ENCODE data around the gene CACNA1I.

CACNA1I gene

GRCh38 chr22:39685336-39686177 lies 115.0 kb downstream of the CACNA1I start:
- no peak for TF ChIP-seq CTCF (IDR thresholded peaks at IDR 0.05; ENCODE audit: borderline replicate concordance, control extremely low read depth, extremely low read depth, insufficient read depth, missing control alignments)
- DNase-seq (ENCODE audit: low spot score), result no peak
- in situ Hi-C loops (cut with MboI; ENCODE audit: low sequenced_read_pairs, unreplicated experiment), result no loop called here

DNA sequence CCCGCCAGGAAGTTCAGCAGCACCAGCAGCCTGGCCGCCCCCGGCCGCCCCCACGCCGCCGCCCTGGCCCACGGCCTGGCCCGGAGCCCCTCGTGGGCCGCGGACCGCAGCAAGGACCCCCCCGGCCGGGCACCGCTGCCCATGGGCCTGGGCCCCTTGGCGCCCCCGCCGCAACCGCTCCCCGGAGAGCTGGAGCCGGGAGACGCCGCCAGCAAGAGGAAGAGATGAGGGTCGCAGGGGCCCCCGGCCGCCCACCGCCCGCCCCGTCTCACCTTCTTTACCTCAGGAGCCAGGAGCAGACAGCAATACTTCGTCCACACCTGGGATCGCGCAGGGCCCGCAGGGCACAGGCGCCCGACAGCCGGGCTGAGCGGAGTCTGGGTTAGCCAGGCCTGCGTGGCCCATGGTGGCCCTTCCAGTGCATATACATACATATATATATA lies 115.6 kb downstream of the CACNA1I start:
- in situ Hi-C loops (cut with MboI; ENCODE audit: low sequenced_read_pairs, unreplicated experiment), result no loop called here
- TF ChIP-seq CTCF (IDR thresholded peaks at IDR 0.05; ENCODE audit: borderline replicate concordance, control extremely low read depth, extremely low read depth, insufficient read depth, missing control alignments), result no peak
- DNase-seq (ENCODE audit: low spot score), result no peak

GRCh38 chr22:39686776-39687525 lies 116.4 kb downstream of the CACNA1I start:
- no peak for TF ChIP-seq CTCF (IDR thresholded peaks at IDR 0.05; ENCODE audit: borderline replicate concordance, control extremely low read depth, extremely low read depth, insufficient read depth, missing control alignments)
- no peak for DNase-seq (ENCODE audit: low spot score)
- in situ Hi-C loops (cut with MboI; ENCODE audit: low sequenced_read_pairs, unreplicated experiment), result no loop called here

DNA sequence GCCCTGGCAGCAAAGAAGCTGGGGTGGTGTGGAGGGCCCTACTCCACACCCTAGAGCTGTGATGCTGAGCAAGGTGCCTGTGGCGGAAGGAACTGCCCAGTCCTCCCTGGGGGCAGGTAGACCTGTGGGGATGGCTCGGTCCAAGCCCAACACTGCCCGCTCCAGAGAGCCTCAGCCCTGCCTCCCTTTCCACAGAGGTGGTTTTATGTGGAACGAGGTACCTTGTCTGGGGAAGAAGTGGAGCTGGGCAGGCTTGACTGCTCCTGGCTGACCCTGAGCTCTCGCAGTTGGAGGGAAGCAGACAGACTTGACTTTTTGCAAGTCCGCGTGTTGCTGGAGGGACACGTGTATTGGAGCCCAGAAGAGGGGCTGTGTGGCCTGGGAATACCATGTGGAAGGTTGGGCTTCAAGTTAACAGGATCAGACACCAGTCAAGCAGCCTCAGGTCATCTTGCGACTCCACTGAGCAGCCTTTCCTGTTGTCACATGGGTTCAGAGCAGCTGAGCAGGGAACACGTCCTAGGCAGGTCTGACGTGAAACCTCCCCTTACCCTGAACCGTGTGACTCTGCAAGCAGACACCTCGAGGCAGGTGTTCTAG lies 117.7 kb downstream of the CACNA1I start:
- no peak for TF ChIP-seq CTCF (IDR thresholded peaks at IDR 0.05; ENCODE audit: borderline replicate concordance, control extremely low read depth, extremely low read depth, insufficient read depth, missing control alignments)
- no peak for DNase-seq (ENCODE audit: low spot score)
- in situ Hi-C loops (cut with MboI; ENCODE audit: low sequenced_read_pairs, unreplicated experiment), result no loop called here

DNA sequence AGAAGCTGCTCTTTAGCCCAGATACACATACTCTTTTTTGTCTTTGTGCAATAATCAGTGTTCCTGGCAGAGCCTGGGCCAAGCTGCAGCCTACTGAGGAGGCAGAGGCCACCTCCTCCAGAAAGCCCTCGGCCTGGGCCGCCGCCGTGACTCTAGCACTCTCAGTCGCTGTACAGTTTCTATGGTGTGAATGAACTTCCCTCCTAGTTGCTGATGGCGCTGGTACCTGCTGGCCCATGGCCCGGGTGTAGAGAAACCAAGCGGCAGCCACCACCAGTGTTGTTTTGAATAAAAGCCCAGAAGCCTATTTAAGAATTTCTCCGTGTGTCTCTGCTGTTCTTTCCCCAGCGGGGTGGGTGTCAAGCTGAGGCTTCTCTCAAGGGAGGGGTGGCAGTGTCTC lies 118.9 kb downstream of the CACNA1I start:
- no peak for DNase-seq (ENCODE audit: low spot score)
- no peak for TF ChIP-seq CTCF (IDR thresholded peaks at IDR 0.05; ENCODE audit: borderline replicate concordance, control extremely low read depth, extremely low read depth, insufficient read depth, missing control alignments)
- in situ Hi-C loops (cut with MboI; ENCODE audit: low sequenced_read_pairs, unreplicated experiment), result no loop called here

GRCh38 chr22:39690881-39691605 lies 120.5 kb downstream of the CACNA1I start:
- in situ Hi-C loops (cut with MboI; ENCODE audit: low sequenced_read_pairs, unreplicated experiment), result no loop called here
- TF ChIP-seq CTCF (IDR thresholded peaks at IDR 0.05; ENCODE audit: borderline replicate concordance, control extremely low read depth, extremely low read depth, insufficient read depth, missing control alignments), result no peak
- DNase-seq (ENCODE audit: low spot score), result no peak
